Neural progenitor cell (in vitro differentiated cells): ENCODE results near the gene CELSR1.

ENCODE experiments used
- EZH2 ChIP-seq: fragments of 200-600 bp; sonication (generic); IDR thresholded peaks from 2 replicates; pipeline ENCODE4 v1.6.1; 2017; ENCODE audit warnings: antibody characterized with exemption, mild to moderate bottlenecking, moderate library complexity
- EZH2phosphoT487 ChIP-seq: fragments of 200-600 bp; sonication (generic); IDR thresholded peaks from 2 replicates; pipeline ENCODE4 v1.6.1; 2017; ENCODE audit warnings: antibody characterized with exemption
- TF ChIP-seq, protein P1 (sequence below): fragments of 200-600 bp; sonication (generic); IDR thresholded peaks from 2 replicates; pipeline ENCODE4 v1.5.1; 2017; ENCODE audit warnings: antibody characterized with exemption, mild to moderate bottlenecking

DNA sequence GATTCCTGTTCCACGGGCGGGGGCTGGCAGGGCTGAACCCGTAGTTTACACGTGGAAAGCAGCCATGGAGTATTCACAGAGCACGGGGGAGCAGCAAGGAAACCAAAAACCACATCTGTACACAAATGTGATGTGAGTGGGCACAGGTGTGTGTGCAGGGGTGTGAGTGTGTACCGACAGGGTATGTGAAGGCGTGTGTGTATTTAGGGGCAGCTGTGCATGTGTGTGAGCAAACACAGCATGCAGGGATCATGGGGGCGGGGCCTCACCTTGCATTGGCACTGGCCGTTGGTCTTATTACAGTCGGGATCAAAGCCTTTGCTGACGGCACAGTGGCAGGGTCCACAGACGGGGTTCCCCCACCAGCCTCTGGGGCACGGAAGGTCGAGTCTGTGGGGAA, 143.5 kb downstream of the CELSR1 start:
- TF ChIP-seq EZH2 (no peak), EZH2phosphoT487 (no peak)
- TF ChIP-seq, protein P1, sequence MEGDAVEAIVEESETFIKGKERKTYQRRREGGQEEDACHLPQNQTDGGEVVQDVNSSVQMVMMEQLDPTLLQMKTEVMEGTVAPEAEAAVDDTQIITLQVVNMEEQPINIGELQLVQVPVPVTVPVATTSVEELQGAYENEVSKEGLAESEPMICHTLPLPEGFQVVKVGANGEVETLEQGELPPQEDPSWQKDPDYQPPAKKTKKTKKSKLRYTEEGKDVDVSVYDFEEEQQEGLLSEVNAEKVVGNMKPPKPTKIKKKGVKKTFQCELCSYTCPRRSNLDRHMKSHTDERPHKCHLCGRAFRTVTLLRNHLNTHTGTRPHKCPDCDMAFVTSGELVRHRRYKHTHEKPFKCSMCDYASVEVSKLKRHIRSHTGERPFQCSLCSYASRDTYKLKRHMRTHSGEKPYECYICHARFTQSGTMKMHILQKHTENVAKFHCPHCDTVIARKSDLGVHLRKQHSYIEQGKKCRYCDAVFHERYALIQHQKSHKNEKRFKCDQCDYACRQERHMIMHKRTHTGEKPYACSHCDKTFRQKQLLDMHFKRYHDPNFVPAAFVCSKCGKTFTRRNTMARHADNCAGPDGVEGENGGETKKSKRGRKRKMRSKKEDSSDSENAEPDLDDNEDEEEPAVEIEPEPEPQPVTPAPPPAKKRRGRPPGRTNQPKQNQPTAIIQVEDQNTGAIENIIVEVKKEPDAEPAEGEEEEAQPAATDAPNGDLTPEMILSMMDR = no peak
